T47D (cell line): Measurements from ENCODE around the gene SLC17A5.
"Not testable (repeated sequence)": the region's sequence is repeated elsewhere in the genome, so short reads cannot be mapped to it uniquely, and the experiment has no call there.

ENCODE experiments used
- DNase-seq, 2 experiments: peaks; one replicate each; pipeline versions ENCODE4 v3.0.0 to v3.0.0-alpha.2; 2011 to 2012; ENCODE audit warnings: low read depth in 1 of 2, low spot score in 1 of 2
- JUND ChIP-seq: IDR thresholded peaks from 2 replicates; pipeline ENCODE4 v1.6.1; 2012; ENCODE audit warnings: low read depth
- in situ Hi-C: cut with HindIII; loops from 2 replicates; pipeline ENCODE4 v1.10.0; 2016; ENCODE audit warnings: low sequenced_read_pairs, low pct_unique_long_range_greater_than_20kb

The SLC17A5 gene

DNA sequence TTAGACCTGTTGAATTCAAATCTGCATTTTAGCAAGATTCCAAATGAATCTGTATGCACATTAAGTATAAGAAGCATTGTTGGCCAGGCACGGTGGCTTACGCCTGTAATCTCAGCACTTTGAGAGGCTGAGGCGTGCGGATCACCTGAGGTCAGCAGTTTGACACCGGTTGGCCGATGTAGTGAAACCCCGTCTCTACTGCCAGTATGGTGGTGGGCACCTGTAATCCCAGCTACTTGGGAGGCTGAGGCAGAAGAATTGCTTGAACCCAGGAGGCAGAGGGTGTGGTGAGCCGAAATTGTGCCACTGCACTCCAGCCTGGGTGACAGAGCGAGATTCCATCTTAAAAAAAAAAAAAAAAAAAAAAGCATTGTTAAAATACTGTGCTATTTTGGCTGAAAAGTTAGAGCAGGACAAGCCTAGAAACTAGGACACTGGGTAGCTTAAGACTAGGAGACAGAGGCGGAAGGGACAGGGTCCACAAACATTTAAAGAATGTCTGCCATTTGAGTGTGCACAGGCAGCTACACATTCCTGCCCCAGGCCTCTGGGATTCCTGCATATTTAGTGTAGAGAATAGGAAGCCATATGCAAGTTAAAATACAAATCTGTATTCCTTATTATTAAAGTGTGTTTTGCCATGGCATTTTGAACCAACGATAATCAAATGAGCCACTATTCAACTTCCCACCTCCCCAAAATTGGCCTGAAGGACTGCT lies 87.9 kb downstream of the SLC17A5 start:
- in situ Hi-C loops, result no loop called here
- peak in 1 of 2 experiments; percentile 61 for DNase-seq
- no peak for TF ChIP-seq JUND

DNA sequence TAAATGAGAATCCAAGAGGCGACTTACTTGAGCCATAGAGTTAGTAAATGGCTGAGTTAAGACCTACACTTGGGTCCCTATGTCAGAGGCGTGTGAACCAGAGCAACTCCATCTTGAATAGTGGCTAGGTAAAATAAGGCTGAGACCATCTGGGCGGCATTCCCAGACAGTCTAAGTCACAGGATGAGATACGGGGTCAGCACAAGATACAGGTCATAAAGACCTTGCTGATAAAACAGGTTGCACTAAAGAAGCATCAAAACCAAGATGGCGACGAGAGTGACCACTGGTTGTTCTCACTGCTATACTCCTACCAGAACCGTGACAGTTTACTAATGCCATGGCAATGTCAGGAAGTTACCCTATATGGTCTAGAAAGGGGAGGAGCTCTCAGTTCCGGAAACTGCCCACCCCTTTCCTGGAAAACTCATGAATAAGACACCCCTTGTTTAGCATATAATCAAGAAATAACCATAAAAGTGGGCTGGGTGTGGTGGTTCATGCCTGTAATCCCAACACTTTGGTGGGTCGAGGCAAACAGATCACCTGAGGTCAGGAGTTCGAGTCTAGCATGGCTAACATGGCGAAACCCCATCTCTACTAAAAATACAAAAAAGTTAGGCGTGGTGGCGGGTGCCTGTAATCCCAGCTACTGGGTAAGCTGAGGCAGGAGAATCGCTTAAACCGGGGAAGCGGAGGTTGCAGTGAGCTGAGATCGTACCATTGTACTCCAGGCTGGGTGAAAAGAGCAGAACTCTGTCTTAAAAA lies 89.0 kb downstream of the SLC17A5 start:
- no peak for TF ChIP-seq JUND

GRCh38 chr6:73562558-73562957 lies 91.2 kb downstream of the SLC17A5 start:
- no peak for TF ChIP-seq JUND
- in situ Hi-C loops, result no loop called here
- no peak for DNase-seq

More for the DNA sequence above, 89.0 kb downstream of the SLC17A5 start:
- no peak for DNase-seq
- in situ Hi-C loops, result no loop called here

GRCh38 chr6:73560853-73561407 lies 92.9 kb downstream of the SLC17A5 start:
- no peak for DNase-seq
- TF ChIP-seq JUND, result no peak
- in situ Hi-C loops, result no loop called here

- no peak for DNase-seq
- in situ Hi-C loops, result no loop called here
- TF ChIP-seq JUND, result no peak
Observed at GRCh38 chr6:73560182-73560732, 93.5 kb downstream of the SLC17A5 start.

GRCh38 chr6:73559399-73559794 lies 94.4 kb downstream of the SLC17A5 start:
- in situ Hi-C loops, DNase-seq: not testable (repeated sequence)

DNA sequence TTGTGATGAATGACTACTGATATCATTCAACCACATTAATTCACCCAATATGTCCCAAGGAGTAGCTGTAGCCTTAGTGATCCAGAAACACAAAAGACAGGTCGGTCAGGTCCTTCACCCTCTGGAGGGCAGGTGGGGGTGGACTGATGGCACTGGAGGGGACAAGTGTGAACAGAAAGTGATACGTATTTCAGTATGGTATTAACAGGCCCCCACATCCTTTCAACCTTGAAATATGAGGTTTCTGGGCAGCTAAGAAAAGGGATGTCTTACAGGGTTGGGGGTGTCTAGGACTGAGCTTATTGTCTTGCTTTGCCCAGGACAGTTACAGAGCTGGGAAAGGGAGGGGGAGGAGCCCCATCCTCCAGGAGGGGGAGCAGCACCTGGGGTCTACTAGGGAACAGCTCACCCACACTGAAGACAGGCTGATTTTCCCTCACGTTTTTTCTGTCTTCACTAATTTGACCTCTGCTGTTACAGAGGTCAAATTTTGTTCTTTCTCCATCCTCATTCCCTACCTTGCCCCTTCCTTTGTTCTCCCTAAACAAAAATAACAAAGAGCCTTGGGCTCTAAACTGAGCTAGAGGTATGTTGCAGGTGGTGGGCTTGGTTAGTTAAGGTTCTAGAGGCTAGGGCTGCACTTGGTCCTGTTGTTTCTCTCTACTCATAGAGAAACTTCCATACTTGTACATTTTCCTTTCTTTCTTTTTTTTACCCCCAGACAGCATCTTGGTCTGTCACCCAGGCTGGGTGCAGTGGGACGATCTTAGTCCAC lies 95.0 kb downstream of the SLC17A5 start:
- in situ Hi-C loops, result no loop called here
- no peak for TF ChIP-seq JUND
- no peak for DNase-seq

GRCh38 chr6:73556836-73557235 lies 97.0 kb downstream of the SLC17A5 start:
- in situ Hi-C loops, result no loop called here
- DNase-seq, result no peak
- no peak for TF ChIP-seq JUND

- DNase-seq, in situ Hi-C loops: not testable (repeated sequence)
Observed at GRCh38 chr6:73555380-73555949, 98.3 kb downstream of the SLC17A5 start.

DNA sequence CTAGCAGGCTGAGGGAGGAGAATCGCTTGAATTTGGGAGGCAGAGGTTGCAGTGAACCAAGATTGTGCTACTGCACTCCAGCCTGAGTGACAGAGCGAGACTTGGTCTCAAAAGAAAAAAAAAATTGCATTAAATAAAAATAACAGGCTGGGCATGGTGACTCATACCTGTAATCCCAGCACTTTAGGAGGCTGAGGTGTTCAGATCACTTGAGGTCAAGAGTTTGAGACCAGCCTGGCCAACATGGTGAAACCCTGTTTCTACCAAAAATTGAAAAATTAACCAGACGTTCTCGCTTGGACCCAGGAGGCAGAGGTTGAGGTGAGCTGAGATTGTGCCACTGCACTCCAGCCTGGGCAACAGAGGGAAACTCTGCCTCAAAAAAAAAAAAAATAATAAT lies 102.7 kb downstream of the SLC17A5 start:
- in situ Hi-C loops, DNase-seq: not testable (repeated sequence)

GRCh38 chr6:73548458-73549446 lies 105.0 kb downstream of the SLC17A5 start:
- no peak for TF ChIP-seq JUND
- in situ Hi-C loops, result no loop called here

More at GRCh38 chr6:73548458-73549446, 105.0 kb downstream of the SLC17A5 start:
- DNase-seq, result no peak
